GM21576 (cell line): ENCODE results near the gene MIS12.

Experiments used
- ATAC-seq: cut with Tn5 transposase; IDR thresholded peaks from one replicate; pipeline ENCODE4 v1.9.1; 2021; ENCODE audit warnings: mild to moderate bottlenecking, moderate library complexity; ENCODE audit not compliant: unreplicated experiment

MIS12 gene

GRCh38 chr17:5499476-5500231 is 13.3 kb downstream of the MIS12 start:
- ATAC-seq = no peak

- no peak for ATAC-seq
Observed at GRCh38 chr17:5500247-5500588, 13.9 kb downstream of the MIS12 start.

GRCh38 chr17:5500589-5501391 is 14.4 kb downstream of the MIS12 start:
- no peak for ATAC-seq

GRCh38 chr17:5501685-5502084 is 15.3 kb downstream of the MIS12 start:
- ATAC-seq = no peak

GRCh38 chr17:5502552-5502951 is 16.2 kb downstream of the MIS12 start:
- no peak for ATAC-seq

GRCh38 chr17:5506307-5506706 is 19.9 kb downstream of the MIS12 start:
- ATAC-seq = no peak

GRCh38 chr17:5508810-5509209 is 22.4 kb downstream of the MIS12 start:
- no peak for ATAC-seq

- ATAC-seq = no peak
Observed at GRCh38 chr17:5509482-5509881, 23.1 kb downstream of the MIS12 start.

- ATAC-seq = no peak
Observed at GRCh38 chr17:5510771-5511170, 24.4 kb downstream of the MIS12 start.

- no peak for ATAC-seq
Observed at GRCh38 chr17:5511401-5512225, 25.2 kb downstream of the MIS12 start.

GRCh38 chr17:5513628-5514027 is 27.3 kb downstream of the MIS12 start:
- ATAC-seq = no peak

- no peak for ATAC-seq
Observed at GRCh38 chr17:5514976-5515375, 28.6 kb downstream of the MIS12 start.

GRCh38 chr17:5516060-5516792 is 29.9 kb downstream of the MIS12 start:
- ATAC-seq = no peak

GRCh38 chr17:5522476-5522875 is 36.1 kb downstream of the MIS12 start:
- no peak for ATAC-seq

GRCh38 chr17:5523249-5523648 is 36.9 kb downstream of the MIS12 start:
- ATAC-seq = no peak

- ATAC-seq = no peak
Observed at GRCh38 chr17:5526821-5527598, 40.6 kb downstream of the MIS12 start.

- ATAC-seq = no peak
Observed at GRCh38 chr17:5527601-5528250, 41.4 kb downstream of the MIS12 start.

GRCh38 chr17:5530265-5531084 is 44.1 kb downstream of the MIS12 start:
- ATAC-seq = no peak

- ATAC-seq = no peak
Observed at GRCh38 chr17:5531085-5531418, 44.7 kb downstream of the MIS12 start.
